Mesothelial cell of epicardium (in vitro differentiated cells): ENCODE data around the gene SGMS1. TPM values are rescaled to one million over a fixed set of nuclear protein-coding genes. Genes with fewer than 3 reads are reported as not detected.

Experiments used
- DNase-seq, 2 experiments: peaks; one replicate each; pipeline ENCODE4 v3.0.0; 2021; ENCODE audit warnings: low spot score in 2 of 2; ENCODE audit not compliant: unreplicated experiment in 2 of 2
- H3K27ac Mint-ChIP-seq: 2 replicates; pipeline ENCODE4 v1.8.0; 2021; ENCODE audit warnings: mixed read lengths
- H3K27me3 Mint-ChIP-seq: 2 replicates; pipeline ENCODE4 v1.8.0; 2021; ENCODE audit warnings: low read depth, mixed read lengths
- H3K36me3 Mint-ChIP-seq: 2 replicates; pipeline ENCODE4 v1.8.0; 2021; ENCODE audit warnings: mixed read lengths
- H3K4me1 Mint-ChIP-seq: 2 replicates; pipeline ENCODE4 v1.8.0; 2021; ENCODE audit warnings: mixed read lengths
- H3K4me3 Mint-ChIP-seq: 2 replicates; pipeline ENCODE4 v1.8.0; 2021; ENCODE audit warnings: mild to moderate bottlenecking, moderate library complexity, mixed read lengths
- H3K9me3 Mint-ChIP-seq: 2 replicates; pipeline ENCODE4 v1.8.0; 2021; ENCODE audit warnings: mixed read lengths
- CTCF ChIP-seq: fragments of 200-600 bp; sonication (generic); IDR thresholded peaks from one replicate; pipeline ENCODE4 v1.5.0; 2021; ENCODE audit warnings: antibody characterized with exemption; ENCODE audit not compliant: unreplicated experiment
- total RNA-seq: library from RNA; stranded (reverse); gene quantifications from 3 replicates; pipeline ENCODE4 v1.2.1, GENCODE V29; 2021

Gene SGMS1
- total RNA-seq, 1 donor from 2014 or later: 14.9 TPM

- H3K27ac Mint-ChIP-seq: no peak overlapping the region
- no peaks in the 10 kb centered on the region for H3K4me1 Mint-ChIP-seq
- DNase-seq: no peak
- H3K27me3 Mint-ChIP-seq: no peaks in the 10 kb centered on the region
- no peaks in the 10 kb centered on the region for H3K9me3 Mint-ChIP-seq
- TF ChIP-seq CTCF: no peak
- H3K36me3 Mint-ChIP-seq: peaks cover 1% of the 10 kb centered on the region
- no peak overlapping the region for H3K4me3 Mint-ChIP-seq
Measured at GRCh38 chr10:50387007-50387731, 236.6 kb downstream of the SGMS1 start.

GRCh38 chr10:50385624-50386023, 238.1 kb downstream of the SGMS1 start:
- DNase-seq: no peak
- no peak overlapping the region for H3K27ac Mint-ChIP-seq
- no peaks in the 10 kb centered on the region for H3K4me1 Mint-ChIP-seq
- H3K27me3 Mint-ChIP-seq: no peaks in the 10 kb centered on the region
- no peaks in the 10 kb centered on the region for H3K36me3 Mint-ChIP-seq
- H3K9me3 Mint-ChIP-seq: no peaks in the 10 kb centered on the region
- no peak for TF ChIP-seq CTCF
- no peak overlapping the region for H3K4me3 Mint-ChIP-seq

- no peaks in the 10 kb centered on the region for H3K9me3 Mint-ChIP-seq
- TF ChIP-seq CTCF: no peak
- no peak overlapping the region for H3K27ac Mint-ChIP-seq
- no peaks in the 10 kb centered on the region for H3K36me3 Mint-ChIP-seq
- H3K4me1 Mint-ChIP-seq: no peaks in the 10 kb centered on the region
- H3K27me3 Mint-ChIP-seq: no peaks in the 10 kb centered on the region
- H3K4me3 Mint-ChIP-seq: no peak overlapping the region
- no peak for DNase-seq
Measured at GRCh38 chr10:50384898-50385297, 238.9 kb downstream of the SGMS1 start.

GRCh38 chr10:50384238-50384637, 239.5 kb downstream of the SGMS1 start:
- Mint-ChIP-seq H3K36me3 (no peaks in the 10 kb centered on the region), H3K9me3 (no peaks in the 10 kb centered on the region)

GRCh38 chr10:50382576-50383023, 241.2 kb downstream of the SGMS1 start:
- Mint-ChIP-seq H3K27me3 (no peaks in the 10 kb centered on the region), H3K9me3 (no peaks in the 10 kb centered on the region), H3K27ac (no peak overlapping the region), H3K4me3 (no peak overlapping the region), H3K36me3 (no peaks in the 10 kb centered on the region), H3K4me1 (peaks cover 4% of the 10 kb centered on the region)
- TF ChIP-seq CTCF: no peak
- DNase-seq: no peak

More at GRCh38 chr10:50384238-50384637, 239.5 kb downstream of the SGMS1 start:
- no peak for DNase-seq
- Mint-ChIP-seq H3K27me3 (no peaks in the 10 kb centered on the region), H3K27ac (no peak overlapping the region), H3K4me3 (no peak overlapping the region), H3K4me1 (no peaks in the 10 kb centered on the region)
- no peak for TF ChIP-seq CTCF
